ENCODE data around the gene WFDC12.

GRCh38 chr20:45094864-45095574 is 29.2 kb downstream of the WFDC12 start:
- TF ChIP-seq POLR2A (IDR thresholded peaks at IDR 0.05; ENCODE audit: low read depth, low read length), result no peak
- no peak for TF ChIP-seq POLR2AphosphoS5 (IDR thresholded peaks at IDR 0.05; ENCODE audit: low read depth, low read length)
- no peak for TF ChIP-seq TAF1 (IDR thresholded peaks at IDR 0.05; ENCODE audit: low read depth, low read length)
- no peak for TF ChIP-seq SPI1 (IDR thresholded peaks at IDR 0.05; ENCODE audit: low read depth, low read length)

Data from GM12891 (cell line).